Measurements from ENCODE around the gene TP53. TPM values are rescaled to one million over a fixed set of nuclear protein-coding genes. Genes with fewer than 3 reads are reported as not detected.

The TP53 gene
- total and polyA plus RNA-seq, 9 of the 15 experiments (the other 6 are each of a cell fraction or from before 2014, with no cell fraction given): 2.8 to 14.0 (median 7.1) TPM

- TF ChIP-seq PRDM10 (IDR thresholded peaks at IDR 0.05; ENCODE audit: partially characterized antibody) (peak; percentile 25), ATF4 (CRISPR knock-in tag; IDR thresholded peaks at IDR 0.05) (no peak), ATF1 (CRISPR knock-in tag; IDR thresholded peaks at IDR 0.05) (no peak), ATF1 (tag; IDR thresholded peaks at IDR 0.05) (0 out of 2 replicates have a peak, but pooled peaks have one; percentile 55), ETS1 (conservative IDR thresholded peaks at IDR 0.05; ENCODE audit: control insufficient read depth, low read depth, low read length) (peak; percentile 93; the same call in 1 of the 2 replicates), SP1 (CRISPR knock-in tag; IDR thresholded peaks at IDR 0.05) (peak; percentile 19; the same call in 1 of the 2 replicates), GABPA (tag; conservative IDR thresholded peaks at IDR 0.05; ENCODE audit: low read depth) (peak; percentile 50), PATZ1 (CRISPR knock-in tag; IDR thresholded peaks at IDR 0.05; ENCODE audit: borderline replicate concordance) (no peak), JUN (IDR thresholded peaks at IDR 0.05; ENCODE audit: borderline replicate concordance, low read depth, low read length) (0 out of 2 replicates have a peak, but pooled peaks have one; percentile 16), JUN (CRISPR knock-in tag; IDR thresholded peaks at IDR 0.05; ENCODE audit: borderline replicate concordance) (no peak), CEBPZ (IDR thresholded peaks at IDR 0.05; ENCODE audit: borderline replicate concordance, low read depth, low read length) (no peak), VEZF1 (CRISPR knock-in tag; IDR thresholded peaks at IDR 0.05) (no peak; the same call in none of the 2 replicates)
Measured at GRCh38 chr17:7687908-7688807, 868 bp upstream of the TP53 start, which contains the start of gene WRAP53 (continued).
